Cardiac muscle cell (in vitro differentiated cells and primary cell): ENCODE data around the gene ATG16L1. TPM values are rescaled to one million over a fixed set of nuclear protein-coding genes. Genes with fewer than 3 reads are reported as not detected.

ENCODE experiments used
- DNase-seq, 2 donors: peaks; one replicate each; pipeline versions ENCODE4 v3.0.0 to v3.0.0-alpha.2; 2010 to 2017; ENCODE audit warnings: low read depth in 1 of 2, low spot score in 1 of 2
- H3K27ac ChIP-seq: fragments of 200-600 bp; sonication (generic); 2 replicates; pipeline ENCODE4 v1.5.1; 2016
- H3K27me3 ChIP-seq: fragments of 200-600 bp; sonication (generic); 2 replicates; pipeline ENCODE4 v1.6.0; 2016; ENCODE audit warnings: control low read depth
- H3K36me3 ChIP-seq: fragments of 200-600 bp; sonication (generic); 2 replicates; pipeline ENCODE4 v1.5.1; 2016; ENCODE audit warnings: control low read depth
- H3K4me1 ChIP-seq: fragments of 200-600 bp; sonication (generic); 2 replicates; pipeline ENCODE4 v1.8.1; 2017; ENCODE audit warnings: low read depth, mild to moderate bottlenecking, mixed run types
- H3K4me3 ChIP-seq: fragments of 200-600 bp; sonication (generic); 2 replicates; pipeline ENCODE4 v1.5.1; 2016; ENCODE audit warnings: mild to moderate bottlenecking
- H3K9me3 ChIP-seq: fragments of 200-600 bp; sonication (generic); 2 replicates; pipeline ENCODE4 v1.5.1; 2017; ENCODE audit warnings: low read depth, mild to moderate bottlenecking, control low read depth
- CTCF ChIP-seq: IDR thresholded peaks from 2 replicates; pipeline ENCODE4 v1.5.1; 2012; ENCODE audit warnings: low read depth, mild to moderate bottlenecking, low read length
- polyA plus RNA-seq: library from polyadenylated mRNA; unstranded; fragments of >200 nt; fragmentation: Nextera tagmentation; extraction: Ambion mirVana; gene quantifications from 2 replicates; pipeline ENCODE4 v1.2.1, GENCODE V29; 2016
- total RNA-seq: library from RNA; depleted of rRNA; stranded (reverse); fragments of >200 nt; gene quantifications from 2 replicates; pipeline ENCODE4 v1.2.3, GENCODE V29; 2016

Gene ATG16L1
- total and polyA plus RNA-seq, 2 experiments from 2014 or later = 18.5 to 36.1 TPM

GRCh38 chr2:233271693-233272092 is 20.2 kb downstream of the ATG16L1 start:
- no peak for TF ChIP-seq CTCF
- no peaks in the 10 kb centered on the region for H3K4me1 ChIP-seq
- peaks cover 57% of the 10 kb centered on the region for H3K36me3 ChIP-seq
- H3K27me3 ChIP-seq = no peaks in the 10 kb centered on the region
- no peaks in the 10 kb centered on the region for H3K9me3 ChIP-seq
- no peak overlapping the region for H3K27ac ChIP-seq
- DNase-seq = no peak
- H3K4me3 ChIP-seq = no peak overlapping the region

GRCh38 chr2:233273120-233273519 is 21.6 kb downstream of the ATG16L1 start:
- Histone ChIP-seq H3K27me3 (no peaks in the 10 kb centered on the region), H3K36me3 (peaks cover 62% of the 10 kb centered on the region), H3K9me3 (no peaks in the 10 kb centered on the region), H3K4me1 (no peaks in the 10 kb centered on the region), H3K27ac (no peak overlapping the region), H3K4me3 (no peak overlapping the region)
- no peak for DNase-seq
- TF ChIP-seq CTCF = no peak

- Histone ChIP-seq H3K36me3 (peaks cover 67% of the 10 kb centered on the region), H3K9me3 (no peaks in the 10 kb centered on the region)
These were observed 23.8 kb downstream of the ATG16L1 start for GRCh38 chr2:233275223-233275622.

GRCh38 chr2:233278921-233279320 is 27.4 kb downstream of the ATG16L1 start:
- TF ChIP-seq CTCF = no peak
- no peak for DNase-seq
- H3K9me3 ChIP-seq = no peaks in the 10 kb centered on the region
- no peak overlapping the region for H3K4me3 ChIP-seq
- peaks cover 52% of the 10 kb centered on the region for H3K36me3 ChIP-seq
- no peaks in the 10 kb centered on the region for H3K27me3 ChIP-seq
- H3K4me1 ChIP-seq = no peaks in the 10 kb centered on the region
- no peak overlapping the region for H3K27ac ChIP-seq

More at GRCh38 chr2:233275223-233275622, 23.8 kb downstream of the ATG16L1 start:
- DNase-seq = no peak
- Histone ChIP-seq H3K27ac (no peak overlapping the region), H3K27me3 (no peaks in the 10 kb centered on the region), H3K4me1 (no peaks in the 10 kb centered on the region), H3K4me3 (no peak overlapping the region)
- no peak for TF ChIP-seq CTCF

GRCh38 chr2:233280114-233280693 is 28.7 kb downstream of the ATG16L1 start:
- no peak for DNase-seq
- H3K4me1 ChIP-seq = no peaks in the 10 kb centered on the region
- no peaks in the 10 kb centered on the region for H3K9me3 ChIP-seq
- no peaks in the 10 kb centered on the region for H3K27me3 ChIP-seq
- H3K4me3 ChIP-seq = no peak overlapping the region
- no peak overlapping the region for H3K27ac ChIP-seq
- no peak for TF ChIP-seq CTCF
- peaks cover 40% of the 10 kb centered on the region for H3K36me3 ChIP-seq
